K562 (cell line): ENCODE data around the gene STK11. TPM values are rescaled to one million over a fixed set of nuclear protein-coding genes. Genes with fewer than 3 reads are reported as not detected.

Experiments
- AFF1 ChIP-seq, 2 experiments: fragments of 450-650 bp; IDR thresholded peaks; 2 replicates each; pipeline ENCODE4 v1.6.1; 2018; ENCODE audit warnings: mild to moderate bottlenecking in 2 of 2, low read depth in 1 of 2; ENCODE audit not compliant: partially characterized antibody in 2 of 2
- CBX8 ChIP-seq: fragments of 200-600 bp; sonication (generic); IDR thresholded peaks from 2 replicates; pipeline ENCODE4 v1.6.1; 2012; ENCODE audit warnings: borderline replicate concordance, mixed run types, low read depth, mild to moderate bottlenecking, moderate library complexity, mixed read lengths, low read length, control low read depth, inconsistent platforms; ENCODE audit not compliant: poor library complexity, severe bottlenecking; ENCODE audit errors: extremely low read depth
- E4F1 ChIP-seq: fragments of 250-450 bp; sonication (Bioruptor Pico); IDR thresholded peaks from 2 replicates; pipeline ENCODE4 v1.5.0; 2021; ENCODE audit warnings: mild to moderate bottlenecking, borderline replicate concordance
- FOXP1 ChIP-seq: sonication (generic); formaldehyde crosslinking; IDR thresholded peaks from 2 replicates; pipeline ENCODE4 v1.8.0; 2022; ENCODE audit warnings: mild to moderate bottlenecking, missing genetic modification reagents
- GTF2E2 ChIP-seq: fragments of 200-800 bp; sonication (Bioruptor generic); IDR thresholded peaks from 2 replicates; pipeline ENCODE4 v1.6.1; 2016; ENCODE audit warnings: missing genetic modification characterization, missing compliant biosample characterization
- HDAC6 ChIP-seq: IDR thresholded peaks from 2 replicates; pipeline ENCODE4 v1.6.1; 2012; ENCODE audit warnings: low read depth, mild to moderate bottlenecking, control low read depth, inconsistent platforms, low read length, moderate library complexity
- ID3 ChIP-seq, 2 experiments: fragments of 250-450 bp in 1 of 2; fragments of 450-650 bp in 1 of 2; sonication (Bioruptor Pico) in 1 of 2; IDR thresholded peaks; 2 replicates each; pipeline versions ENCODE4 v1.6.1 to v1.8.0; 2016 to 2021; ENCODE audit warnings: mild to moderate bottlenecking in 2 of 2, moderate library complexity in 2 of 2, missing compliant biosample characterization in 1 of 2, missing genetic modification characterization in 1 of 2
- IRF1 ChIP-seq: sonication (generic); formaldehyde crosslinking; IDR thresholded peaks from 2 replicates; pipeline ENCODE4 v1.8.0; 2022; ENCODE audit warnings: missing genetic modification reagents, mild to moderate bottlenecking, borderline replicate concordance
- MAFK ChIP-seq: IDR thresholded peaks from 2 replicates; pipeline ENCODE4 v1.6.1; 2011; ENCODE audit warnings: low read length, improper control_type of control experiment
- PYGO2 ChIP-seq: fragments of 450-650 bp; IDR thresholded peaks from 2 replicates; pipeline ENCODE4 v1.6.1; 2016; ENCODE audit warnings: mild to moderate bottlenecking, missing genetic modification characterization, moderate library complexity, missing compliant biosample characterization
- RFX1 ChIP-seq: fragments of 450-650 bp; IDR thresholded peaks from 2 replicates; pipeline ENCODE4 v1.6.1; 2016; ENCODE audit warnings: mild to moderate bottlenecking, moderate library complexity
- XRCC4 ChIP-seq: IDR thresholded peaks from one replicate; pipeline ENCODE4 v1.6.1; 2011; ENCODE audit not compliant: insufficient read depth, insufficient read length; ENCODE audit errors: extremely low read depth
- ZBTB5 ChIP-seq: fragments of 450-650 bp; IDR thresholded peaks from 2 replicates; pipeline ENCODE4 v1.6.1; 2017; ENCODE audit warnings: antibody characterized with exemption
- ZBTB7A ChIP-seq: IDR thresholded peaks from 2 replicates; pipeline ENCODE4 v1.6.1; 2011; ENCODE audit warnings: low read depth, mild to moderate bottlenecking, low read length, moderate library complexity, borderline replicate concordance; ENCODE audit not compliant: control insufficient read depth
- ZC3H11A ChIP-seq: IDR thresholded peaks from 2 replicates; pipeline ENCODE4 v1.6.1; 2012; ENCODE audit warnings: low read depth, low read length, improper control_type of control experiment
- polyA plus RNA-seq, 8 experiments: library from polyadenylated mRNA; depleted of rRNA in 4 of 8; stranded (reverse) in 5 of 8; unstranded in 3 of 8; fragments of >200 nt; fragmentation: Nextera tagmentation in 2 of 8; fragmentation: Illumina TruSeq in 1 of 8; extraction: Ambion mirVana in 2 of 8; extraction: Trizol in 1 of 8; gene quantifications; 2 replicates each; pipeline versions ENCODE4 v1.2.1 to v1.2.3, GENCODE V29; 2011 to 2014; ENCODE audit warnings: inconsistent platforms in 1 of 8, missing spikeins in 1 of 8
- total RNA-seq, 7 experiments: library from RNA; depleted of rRNA in 6 of 7; stranded (reverse); fragments of >200 nt in 6 of 7; fragmentation: Illumina TruSeq in 2 of 7; extraction: Trizol in 2 of 7; gene quantifications; 2 replicates each; pipeline versions ENCODE4 v1.2.1 to v1.2.3, GENCODE V29; 2011 to 2021; ENCODE audit warnings: low replicate concordance in 1 of 7

Gene STK11
- total and polyA plus RNA-seq, 9 of the 15 experiments (the other 6 are each of a cell fraction or from before 2014, with no cell fraction given) = 0.15 to 96.5 (median 31.7) TPM

GRCh38 chr19:1205114-1206099 lies at the start of gene STK11 (continued):
- no peak for TF ChIP-seq ZBTB5
- TF ChIP-seq ZBTB7A = peak; percentile 98
- no peak for TF ChIP-seq HDAC6
- no peak for TF ChIP-seq MAFK
- no peak for TF ChIP-seq E4F1
- no peak for TF ChIP-seq CBX8
- TF ChIP-seq AFF1 (IDR thresholded peaks at IDR 0.05; ENCODE audit: low read depth in 1 of 2, partially characterized antibody in 2 of 2) = no peak
- no peak for TF ChIP-seq RFX1
- no peak for TF ChIP-seq FOXP1
- no peak for TF ChIP-seq ZC3H11A
- no peak for TF ChIP-seq IRF1 (CRISPR knock-in tag)
- TF ChIP-seq ID3 (CRISPR knock-in tag; IDR thresholded peaks at IDR 0.05) = no peak
- TF ChIP-seq ID3 (tag; IDR thresholded peaks at IDR 0.05) = no peak
- no peak for TF ChIP-seq PYGO2
- TF ChIP-seq GTF2E2 (tag) = peak; percentile 37; the same call in 1 of the 2 replicates
- no peak for TF ChIP-seq XRCC4
